ENCODE data around the gene TEX38.

TEX38 gene

GRCh38 chr1:46671554-46671953 lies at the start of gene TEX38:
TEX38 (plus strand) TSS chr1:46671854; CDS start chr1:46671935, 81 bp downstream.
- Histone ChIP-seq H3K4me1 (ENCODE audit: control insufficient read depth, insufficient read depth, low read length) (peaks cover 30% of the 10 kb centered on the region), H3K9ac (ENCODE audit: low read depth, low read length) (no peak within 1 kb of the TSS), H3K27me3 (ENCODE audit: control insufficient read depth, insufficient read depth, low read length) (peaks cover 4% of the 10 kb centered on the region; the same call in 1 of the 2 replicates), H3K36me3 (ENCODE audit: control insufficient read depth, insufficient read depth, low read length) (peaks cover 20% of the 10 kb centered on the region), H3K27ac (ENCODE audit: low read depth, low read length) (no peak within 1 kb of the TSS), H3K4me3 (ENCODE audit: low read depth, low read length) (no peak within 1 kb of the TSS), H3K9me3 (ENCODE audit: control insufficient read depth, insufficient read depth, low read length) (no peaks in the 10 kb centered on the region)

- Histone ChIP-seq H3K4me3 (ENCODE audit: low read depth, low read length) (no peak overlapping the region), H3K27ac (ENCODE audit: low read depth, low read length) (no peak overlapping the region), H3K27me3 (ENCODE audit: control insufficient read depth, insufficient read depth, low read length) (peaks cover 20% of the 10 kb centered on the region), H3K36me3 (ENCODE audit: control insufficient read depth, insufficient read depth, low read length) (no peaks in the 10 kb centered on the region), H3K4me1 (ENCODE audit: control insufficient read depth, insufficient read depth, low read length) (peaks cover 3% of the 10 kb centered on the region; the same call in 1 of the 2 replicates), H3K9me3 (ENCODE audit: control insufficient read depth, insufficient read depth, low read length) (no peaks in the 10 kb centered on the region), H3K9ac (ENCODE audit: low read depth, low read length) (no peak overlapping the region)
These were observed 49.7 kb upstream of the TEX38 start for GRCh38 chr1:46621930-46622329.

GRCh38 chr1:46622344-46622743 lies 49.3 kb upstream of the TEX38 start:
- H3K36me3 ChIP-seq (ENCODE audit: control insufficient read depth, insufficient read depth, low read length), result no peaks in the 10 kb centered on the region
- no peak overlapping the region for H3K4me3 ChIP-seq (ENCODE audit: low read depth, low read length)
- H3K27ac ChIP-seq (ENCODE audit: low read depth, low read length), result no peak overlapping the region
- H3K9ac ChIP-seq (ENCODE audit: low read depth, low read length), result no peak overlapping the region
- no peaks in the 10 kb centered on the region for H3K4me1 ChIP-seq (ENCODE audit: control insufficient read depth, insufficient read depth, low read length)
- H3K27me3 ChIP-seq (ENCODE audit: control insufficient read depth, insufficient read depth, low read length), result peaks cover 16% of the 10 kb centered on the region
- no peaks in the 10 kb centered on the region for H3K9me3 ChIP-seq (ENCODE audit: control insufficient read depth, insufficient read depth, low read length)

- H3K36me3 ChIP-seq (ENCODE audit: control insufficient read depth, insufficient read depth, low read length), result no peaks in the 10 kb centered on the region
- no peak overlapping the region for H3K9ac ChIP-seq (ENCODE audit: low read depth, low read length)
- no peak overlapping the region for H3K4me3 ChIP-seq (ENCODE audit: low read depth, low read length)
- no peaks in the 10 kb centered on the region for H3K9me3 ChIP-seq (ENCODE audit: control insufficient read depth, insufficient read depth, low read length)
- H3K27me3 ChIP-seq (ENCODE audit: control insufficient read depth, insufficient read depth, low read length), result peaks cover 5% of the 10 kb centered on the region; the same call in 1 of the 2 replicates
- no peaks in the 10 kb centered on the region for H3K4me1 ChIP-seq (ENCODE audit: control insufficient read depth, insufficient read depth, low read length)
- no peak overlapping the region for H3K27ac ChIP-seq (ENCODE audit: low read depth, low read length)
These were observed 47.7 kb upstream of the TEX38 start for GRCh38 chr1:46623743-46624644.

GRCh38 chr1:46630719-46631118 lies 40.9 kb upstream of the TEX38 start:
- Histone ChIP-seq H3K27ac (ENCODE audit: low read depth, low read length) (no peak overlapping the region), H3K9me3 (ENCODE audit: control insufficient read depth, insufficient read depth, low read length) (no peaks in the 10 kb centered on the region), H3K9ac (ENCODE audit: low read depth, low read length) (no peak overlapping the region), H3K4me3 (ENCODE audit: low read depth, low read length) (no peak overlapping the region), H3K4me1 (ENCODE audit: control insufficient read depth, insufficient read depth, low read length) (no peaks in the 10 kb centered on the region), H3K27me3 (ENCODE audit: control insufficient read depth, insufficient read depth, low read length) (no peaks in the 10 kb centered on the region), H3K36me3 (ENCODE audit: control insufficient read depth, insufficient read depth, low read length) (peaks cover 45% of the 10 kb centered on the region)

GRCh38 chr1:46635205-46635604 lies 36.4 kb upstream of the TEX38 start:
- Histone ChIP-seq H3K27me3 (ENCODE audit: control insufficient read depth, insufficient read depth, low read length) (no peaks in the 10 kb centered on the region), H3K27ac (ENCODE audit: low read depth, low read length) (no peak overlapping the region), H3K9ac (ENCODE audit: low read depth, low read length) (no peak overlapping the region), H3K4me1 (ENCODE audit: control insufficient read depth, insufficient read depth, low read length) (no peaks in the 10 kb centered on the region), H3K9me3 (ENCODE audit: control insufficient read depth, insufficient read depth, low read length) (no peaks in the 10 kb centered on the region), H3K4me3 (ENCODE audit: low read depth, low read length) (no peak overlapping the region), H3K36me3 (ENCODE audit: control insufficient read depth, insufficient read depth, low read length) (peaks cover 54% of the 10 kb centered on the region)

GRCh38 chr1:46637444-46638083 lies 34.1 kb upstream of the TEX38 start:
- H3K9ac ChIP-seq (ENCODE audit: low read depth, low read length), result no peak overlapping the region
- H3K36me3 ChIP-seq (ENCODE audit: control insufficient read depth, insufficient read depth, low read length), result peaks cover 52% of the 10 kb centered on the region
- no peaks in the 10 kb centered on the region for H3K27me3 ChIP-seq (ENCODE audit: control insufficient read depth, insufficient read depth, low read length)
- no peak overlapping the region for H3K4me3 ChIP-seq (ENCODE audit: low read depth, low read length)
- H3K4me1 ChIP-seq (ENCODE audit: control insufficient read depth, insufficient read depth, low read length), result no peaks in the 10 kb centered on the region
- H3K27ac ChIP-seq (ENCODE audit: low read depth, low read length), result no peak overlapping the region
- H3K9me3 ChIP-seq (ENCODE audit: control insufficient read depth, insufficient read depth, low read length), result no peaks in the 10 kb centered on the region

GRCh38 chr1:46638921-46639320 lies 32.7 kb upstream of the TEX38 start:
- Histone ChIP-seq H3K9ac (ENCODE audit: low read depth, low read length) (no peak overlapping the region), H3K36me3 (ENCODE audit: control insufficient read depth, insufficient read depth, low read length) (peaks cover 44% of the 10 kb centered on the region), H3K27me3 (ENCODE audit: control insufficient read depth, insufficient read depth, low read length) (no peaks in the 10 kb centered on the region), H3K9me3 (ENCODE audit: control insufficient read depth, insufficient read depth, low read length) (no peaks in the 10 kb centered on the region), H3K27ac (ENCODE audit: low read depth, low read length) (no peak overlapping the region), H3K4me1 (ENCODE audit: control insufficient read depth, insufficient read depth, low read length) (no peaks in the 10 kb centered on the region), H3K4me3 (ENCODE audit: low read depth, low read length) (no peak overlapping the region)

- Histone ChIP-seq H3K36me3 (ENCODE audit: control insufficient read depth, insufficient read depth, low read length) (peaks cover 41% of the 10 kb centered on the region), H3K27me3 (ENCODE audit: control insufficient read depth, insufficient read depth, low read length) (no peaks in the 10 kb centered on the region), H3K27ac (ENCODE audit: low read depth, low read length) (no peak overlapping the region), H3K9ac (ENCODE audit: low read depth, low read length) (no peak overlapping the region), H3K9me3 (ENCODE audit: control insufficient read depth, insufficient read depth, low read length) (no peaks in the 10 kb centered on the region), H3K4me1 (ENCODE audit: control insufficient read depth, insufficient read depth, low read length) (no peaks in the 10 kb centered on the region), H3K4me3 (ENCODE audit: low read depth, low read length) (no peak overlapping the region)
These were observed 32.1 kb upstream of the TEX38 start for GRCh38 chr1:46639547-46639946.

- H3K4me3 ChIP-seq (ENCODE audit: low read depth, low read length), result no peak overlapping the region
- no peaks in the 10 kb centered on the region for H3K4me1 ChIP-seq (ENCODE audit: control insufficient read depth, insufficient read depth, low read length)
- no peaks in the 10 kb centered on the region for H3K27me3 ChIP-seq (ENCODE audit: control insufficient read depth, insufficient read depth, low read length)
- no peaks in the 10 kb centered on the region for H3K9me3 ChIP-seq (ENCODE audit: control insufficient read depth, insufficient read depth, low read length)
- H3K36me3 ChIP-seq (ENCODE audit: control insufficient read depth, insufficient read depth, low read length), result peaks cover 31% of the 10 kb centered on the region
- no peak overlapping the region for H3K27ac ChIP-seq (ENCODE audit: low read depth, low read length)
- no peak overlapping the region for H3K9ac ChIP-seq (ENCODE audit: low read depth, low read length)
These were observed 29.5 kb upstream of the TEX38 start for GRCh38 chr1:46642115-46642680.

- Histone ChIP-seq H3K36me3 (ENCODE audit: control insufficient read depth, insufficient read depth, low read length) (peaks cover 40% of the 10 kb centered on the region), H3K27me3 (ENCODE audit: control insufficient read depth, insufficient read depth, low read length) (no peaks in the 10 kb centered on the region), H3K4me3 (ENCODE audit: low read depth, low read length) (no peak overlapping the region), H3K4me1 (ENCODE audit: control insufficient read depth, insufficient read depth, low read length) (no peaks in the 10 kb centered on the region), H3K9ac (ENCODE audit: low read depth, low read length) (no peak overlapping the region), H3K9me3 (ENCODE audit: control insufficient read depth, insufficient read depth, low read length) (no peaks in the 10 kb centered on the region), H3K27ac (ENCODE audit: low read depth, low read length) (no peak overlapping the region)
These were observed 28.3 kb upstream of the TEX38 start for GRCh38 chr1:46643368-46643775.

Measured in HUES48 (cell line).